CD4-positive, alpha-beta T cell (primary cell): Measurements from ENCODE around the gene SMARCA2. TPM values are rescaled to one million over a fixed set of nuclear protein-coding genes. Genes with fewer than 3 reads are reported as not detected.

Experiments used
- ATAC-seq: fragments of 200-7000 bp; cut with Tn5 transposase; one replicate; pipeline ENCODE4 v1.10.0; 2022; ENCODE audit warnings: mild to moderate bottlenecking; ENCODE audit not compliant: poor library complexity
- CTCF ChIA-PET: fragments of 350-600 bp; sonication (Branson Sonifier 250); formaldehyde crosslinking; loops from one replicate; lab custom pipeline; 2021; ENCODE audit warnings: antibody characterized with exemption, inconsistent platforms; lab: Charles Lee
- POLR2A ChIA-PET: fragments of 350-600 bp; sonication (Branson Sonifier 250); formaldehyde crosslinking; loops from one replicate; lab custom pipeline; 2021; ENCODE audit warnings: antibody characterized with exemption, inconsistent platforms; lab: Charles Lee
- DNase-seq, 14 experiments: peaks; one replicate each; pipeline ENCODE4 v3.0.0-alpha.2; 2013 to 2020; ENCODE audit warnings: mixed read lengths in 2 of 14
- H3K27ac ChIP-seq, 2 donors: one replicate each; pipeline versions ENCODE4 v1.5.1 to v1.7.0; 2013; ENCODE audit warnings: low read length in 2 of 2, low read depth in 1 of 2, mild to moderate bottlenecking in 1 of 2
- H3K27me3 ChIP-seq, 2 experiments: 1 replicate in 1 of 2; 2 replicates in 1 of 2; pipeline versions ENCODE4 v1.6.1 to v1.7.0; 2013; ENCODE audit warnings: low read length in 2 of 2, control low read depth in 1 of 2, mild to moderate bottlenecking in 1 of 2, moderate library complexity in 1 of 2; ENCODE audit not compliant: insufficient read depth in 2 of 2, control insufficient read depth in 1 of 2
- H3K36me3 ChIP-seq: one replicate; pipeline ENCODE4 v1.6.1; 2013; ENCODE audit warnings: low read length, control low read depth; ENCODE audit not compliant: insufficient read depth
- H3K4me1 ChIP-seq: one replicate; pipeline ENCODE4 v1.6.1; 2013; ENCODE audit warnings: low read length, control low read depth; ENCODE audit not compliant: insufficient read depth
- H3K4me3 ChIP-seq: one replicate; pipeline ENCODE4 v1.5.1; 2013; ENCODE audit warnings: mild to moderate bottlenecking, low read length, moderate library complexity
- H3K9me3 ChIP-seq, 2 experiments: 1 replicate in 1 of 2; 2 replicates in 1 of 2; pipeline versions ENCODE4 v1.6.1 to v1.7.0; 2013; ENCODE audit warnings: low read length in 2 of 2, mild to moderate bottlenecking in 2 of 2, control low read depth in 1 of 2, moderate library complexity in 1 of 2; ENCODE audit not compliant: control insufficient read depth in 1 of 2, insufficient read depth in 1 of 2
- H3K27ac Mint-ChIP-seq: one replicate; pipeline ENCODE4 v1.8.0; 2020; ENCODE audit warnings: mixed read lengths
- H3K27me3 Mint-ChIP-seq: one replicate; pipeline ENCODE4 v1.8.0; 2021; ENCODE audit warnings: mixed read lengths
- H3K36me3 Mint-ChIP-seq: one replicate; pipeline ENCODE4 v1.8.0; 2021; ENCODE audit warnings: low read depth, mixed read lengths
- H3K4me1 Mint-ChIP-seq: one replicate; pipeline ENCODE4 v1.8.0; 2021; ENCODE audit warnings: low read depth, mixed read lengths
- H3K4me3 Mint-ChIP-seq: one replicate; pipeline ENCODE4 v1.8.0; 2020; ENCODE audit warnings: mild to moderate bottlenecking, mixed read lengths
- H3K9me3 Mint-ChIP-seq: one replicate; pipeline ENCODE4 v1.8.0; 2020; ENCODE audit warnings: mixed read lengths
- CTCF ChIP-seq: fragments of 200-600 bp; IDR thresholded peaks from one replicate; pipeline ENCODE4 v1.8.0; 2022; ENCODE audit warnings: antibody characterized with exemption, mild to moderate bottlenecking
- intact Hi-C, 2 experiments: fragments of 100-400 bp; cut with DNase I in 1 of 2; cut with micrococcal nuclease in 1 of 2; formaldehyde crosslinking; loops; one replicate each; pipeline versions ENCODE4 v1.15.1 to v1.9.0; 2023 to 2025; cut with DNase I, micrococcal nuclease
- total RNA-seq, 174 experiments: library from RNA in 2 of 174; stranded (reverse) in 2 of 174; gene quantifications; one replicate each; pipeline ENCODE4 v1.2.3 and lab custom pipeline; 2021 to 2026

SMARCA2 gene
- total RNA-seq, 2 experiments from 2014 or later, result 268 to 272 TPM

GRCh38 chr9:2093920-2094597, 78.9 kb downstream of the SMARCA2 start:
- Histone ChIP-seq H3K27ac (no peak overlapping the region), H3K27me3 (no peaks in the 10 kb centered on the region), H3K36me3 (peaks cover 89% of the 10 kb centered on the region), H3K9me3 (no peaks in the 10 kb centered on the region), H3K4me3 (no peak overlapping the region), H3K4me1 (no peaks in the 10 kb centered on the region)
- CTCF ChIA-PET, result interaction anchor here (0.7 kb wide), 1 partner anchor 22 kb away, joined by 3 read pairs; no protein-coding TSS in a partner anchor
- DNase-seq (no peak), ATAC-seq (no peak)
- Mint-ChIP-seq H3K9me3 (no peaks in the 10 kb centered on the region), H3K4me3 (no peak overlapping the region), H3K36me3 (peaks cover 97% of the 10 kb centered on the region), H3K27ac (no peak overlapping the region), H3K27me3 (no peaks in the 10 kb centered on the region), H3K4me1 (peaks cover 13% of the 10 kb centered on the region)
- intact Hi-C loops, result no loop called here
- no peak for TF ChIP-seq CTCF
- POLR2A ChIA-PET, result no interaction called here

GRCh38 chr9:2096376-2096970, 81.3 kb downstream of the SMARCA2 start:
- Histone ChIP-seq H3K27ac (no peak overlapping the region), H3K27me3 (no peaks in the 10 kb centered on the region), H3K4me1 (no peaks in the 10 kb centered on the region), H3K9me3 (no peaks in the 10 kb centered on the region), H3K36me3 (peaks cover 89% of the 10 kb centered on the region), H3K4me3 (no peak overlapping the region)
- Mint-ChIP-seq H3K4me1 (peaks cover 9% of the 10 kb centered on the region), H3K4me3 (no peak overlapping the region), H3K9me3 (no peaks in the 10 kb centered on the region), H3K27me3 (no peaks in the 10 kb centered on the region), H3K36me3 (peaks cover 97% of the 10 kb centered on the region), H3K27ac (no peak overlapping the region)
- DNase-seq, result no peak
- ChIA-PET POLR2A (no interaction called here), CTCF (no interaction called here)
- intact Hi-C loops, result no loop called here
- no peak for ATAC-seq
- no peak for TF ChIP-seq CTCF

GRCh38 chr9:2106666-2107065, 91.5 kb downstream of the SMARCA2 start:
- H3K27ac Mint-ChIP-seq, result no peak overlapping the region
- peaks cover 89% of the 10 kb centered on the region for H3K36me3 Mint-ChIP-seq
- no peak overlapping the region for H3K4me3 Mint-ChIP-seq
- no peak overlapping the region for H3K4me3 ChIP-seq
- ChIA-PET POLR2A (no interaction called here), CTCF (no interaction called here)
- no peaks in the 10 kb centered on the region for H3K9me3 ChIP-seq
- no peaks in the 10 kb centered on the region for H3K27me3 Mint-ChIP-seq
- DNase-seq (no peak), ATAC-seq (no peak)
- TF ChIP-seq CTCF, result no peak
- H3K9me3 Mint-ChIP-seq, result no peaks in the 10 kb centered on the region
- H3K36me3 ChIP-seq, result peaks cover 88% of the 10 kb centered on the region
- H3K4me1 Mint-ChIP-seq, result no peaks in the 10 kb centered on the region
- H3K4me1 ChIP-seq, result no peaks in the 10 kb centered on the region
- H3K27ac ChIP-seq, result no peak overlapping the region
- intact Hi-C loops, result no loop called here
- no peaks in the 10 kb centered on the region for H3K27me3 ChIP-seq
